ENCODE results near the gene HS2ST1.

Gene HS2ST1

DNA sequence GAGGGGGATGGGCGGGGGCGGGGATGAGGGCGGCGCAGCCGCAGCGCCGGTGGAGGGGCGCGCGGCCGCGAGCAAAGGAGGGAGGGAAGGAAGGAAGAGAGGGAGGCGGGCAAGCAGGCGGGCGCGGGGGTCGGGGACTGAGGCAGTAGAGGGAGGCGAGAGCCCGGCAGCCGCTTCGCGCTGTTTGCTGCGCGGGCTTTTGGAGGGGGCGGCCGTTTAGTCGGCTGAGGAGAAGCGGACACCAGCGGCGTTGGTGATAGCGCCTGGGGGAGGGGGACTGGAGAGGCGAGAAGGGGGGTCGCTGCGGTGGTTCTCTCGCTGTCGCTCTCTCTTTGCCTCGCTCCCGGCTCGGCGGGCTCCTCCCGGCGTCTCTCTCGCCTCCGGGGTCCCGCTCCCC lies at the start of gene HS2ST1 (continued):
- TF ChIP-seq ZNF354C (tag by site-specific recombination; IDR thresholded peaks at IDR 0.05; ENCODE audit: borderline replicate concordance, low read depth) (no peak), ZNF221 (tag by site-specific recombination; IDR thresholded peaks at IDR 0.05; ENCODE audit: borderline replicate concordance) (no peak), ZNF114 (tag by site-specific recombination; IDR thresholded peaks at IDR 0.05) (no peak), ZNF791 (tag by site-specific recombination; IDR thresholded peaks at IDR 0.05) (no peak), ZNF664 (tag by site-specific recombination; IDR thresholded peaks at IDR 0.05) (no peak), MYNN (tag by site-specific recombination; IDR thresholded peaks at IDR 0.05; ENCODE audit: borderline replicate concordance) (0 out of 2 replicates have a peak, but pooled peaks have one; percentile 33), ZNF341 (tag by site-specific recombination; IDR thresholded peaks at IDR 0.05; ENCODE audit: low read depth) (peak; percentile 84), ZNF561 (tag by site-specific recombination; IDR thresholded peaks at IDR 0.05; ENCODE audit: borderline replicate concordance) (peak; percentile 35; the same call in 1 of the 2 replicates), ZFHX2 (tag by site-specific recombination; conservative IDR thresholded peaks at IDR 0.05) (peak; percentile 79), ZNF571 (tag by site-specific recombination; IDR thresholded peaks at IDR 0.05) (no peak), ZNF335 (tag by site-specific recombination; conservative IDR thresholded peaks at IDR 0.05) (no peak), ZNF843 (tag by site-specific recombination; IDR thresholded peaks at IDR 0.05) (peak; percentile 42), ZNF132 (tag by site-specific recombination; IDR thresholded peaks at IDR 0.05; ENCODE audit: borderline replicate concordance) (no peak), ZBTB8A (tag by site-specific recombination; IDR thresholded peaks at IDR 0.05) (no peak), ZBTB21 (tag by site-specific recombination; IDR thresholded peaks at IDR 0.05) (no peak), YY2 (tag by site-specific recombination; IDR thresholded peaks at IDR 0.05) (no peak), ZNF660 (tag by site-specific recombination; IDR thresholded peaks at IDR 0.05) (no peak), ZNF623 (tag by site-specific recombination; IDR thresholded peaks at IDR 0.05) (no peak; the same call in 1 of the 2 replicates), ZNF211 (tag by site-specific recombination; IDR thresholded peaks at IDR 0.05; ENCODE audit: low read depth) (no peak), ZNF701 (tag by site-specific recombination; IDR thresholded peaks at IDR 0.05) (no peak), KLF1 (tag by site-specific recombination; IDR thresholded peaks at IDR 0.05) (peak; percentile 26; the same call in 1 of the 2 replicates), GLIS2 (tag by site-specific recombination; IDR thresholded peaks at IDR 0.05) (peak; percentile 96), ZNF585B (tag by site-specific recombination; IDR thresholded peaks at IDR 0.05) (no peak), ZBTB48 (tag by site-specific recombination; IDR thresholded peaks at IDR 0.05) (peak; percentile 12; the same call in 1 of the 2 replicates), ZNF654 (tag by site-specific recombination; IDR thresholded peaks at IDR 0.05; ENCODE audit: low read depth) (no peak), ZNF404 (tag by site-specific recombination; IDR thresholded peaks at IDR 0.05) (no peak), ZNF169 (tag by site-specific recombination; IDR thresholded peaks at IDR 0.05) (no peak), ZNF707 (tag by site-specific recombination; IDR thresholded peaks at IDR 0.05) (no peak)
- TF ChIP-seq, protein P1, sequence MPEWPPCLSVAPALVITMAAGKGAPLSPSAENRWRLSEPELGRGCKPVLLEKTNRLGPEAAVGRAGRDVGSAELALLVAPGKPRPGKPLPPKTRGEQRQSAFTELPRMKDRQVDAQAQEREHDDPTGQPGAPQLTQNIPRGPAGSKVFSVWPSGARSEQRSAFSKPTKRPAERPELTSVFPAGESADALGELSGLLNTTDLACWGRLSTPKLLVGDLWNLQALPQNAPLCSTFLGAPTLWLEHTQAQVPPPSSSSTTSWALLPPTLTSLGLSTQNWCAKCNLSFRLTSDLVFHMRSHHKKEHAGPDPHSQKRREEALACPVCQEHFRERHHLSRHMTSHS (tag by site-specific recombination; IDR thresholded peaks at IDR 0.05) = no peak
- TF ChIP-seq, protein P2, sequence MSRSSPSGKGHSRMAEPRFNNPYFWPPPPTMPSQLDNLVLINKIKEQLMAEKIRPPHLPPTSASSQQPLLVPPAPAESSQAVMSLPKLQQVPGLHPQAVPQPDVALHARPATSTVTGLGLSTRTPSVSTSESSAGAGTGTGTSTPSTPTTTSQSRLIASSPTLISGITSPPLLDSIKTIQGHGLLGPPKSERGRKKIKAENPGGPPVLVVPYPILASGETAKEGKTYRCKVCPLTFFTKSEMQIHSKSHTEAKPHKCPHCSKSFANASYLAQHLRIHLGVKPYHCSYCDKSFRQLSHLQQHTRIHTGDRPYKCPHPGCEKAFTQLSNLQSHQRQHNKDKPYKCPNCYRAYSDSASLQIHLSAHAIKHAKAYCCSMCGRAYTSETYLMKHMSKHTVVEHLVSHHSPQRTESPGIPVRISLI (tag by site-specific recombination; IDR thresholded peaks at IDR 0.05) = no peak
- TF ChIP-seq, protein P3, sequence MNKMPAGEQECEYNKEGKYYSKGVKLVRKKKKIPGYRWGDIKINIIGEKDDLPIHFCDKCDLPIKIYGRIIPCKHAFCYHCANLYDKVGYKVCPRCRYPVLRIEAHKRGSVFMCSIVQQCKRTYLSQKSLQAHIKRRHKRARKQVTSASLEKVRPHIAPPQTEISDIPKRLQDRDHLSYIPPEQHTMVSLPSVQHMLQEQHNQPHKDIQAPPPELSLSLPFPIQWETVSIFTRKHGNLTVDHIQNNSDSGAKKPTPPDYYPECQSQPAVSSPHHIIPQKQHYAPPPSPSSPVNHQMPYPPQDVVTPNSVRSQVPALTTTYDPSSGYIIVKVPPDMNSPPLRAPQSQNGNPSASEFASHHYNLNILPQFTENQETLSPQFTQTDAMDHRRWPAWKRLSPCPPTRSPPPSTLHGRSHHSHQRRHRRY (tag by site-specific recombination; IDR thresholded peaks at IDR 0.05) = no peak
- TF ChIP-seq, protein P4, sequence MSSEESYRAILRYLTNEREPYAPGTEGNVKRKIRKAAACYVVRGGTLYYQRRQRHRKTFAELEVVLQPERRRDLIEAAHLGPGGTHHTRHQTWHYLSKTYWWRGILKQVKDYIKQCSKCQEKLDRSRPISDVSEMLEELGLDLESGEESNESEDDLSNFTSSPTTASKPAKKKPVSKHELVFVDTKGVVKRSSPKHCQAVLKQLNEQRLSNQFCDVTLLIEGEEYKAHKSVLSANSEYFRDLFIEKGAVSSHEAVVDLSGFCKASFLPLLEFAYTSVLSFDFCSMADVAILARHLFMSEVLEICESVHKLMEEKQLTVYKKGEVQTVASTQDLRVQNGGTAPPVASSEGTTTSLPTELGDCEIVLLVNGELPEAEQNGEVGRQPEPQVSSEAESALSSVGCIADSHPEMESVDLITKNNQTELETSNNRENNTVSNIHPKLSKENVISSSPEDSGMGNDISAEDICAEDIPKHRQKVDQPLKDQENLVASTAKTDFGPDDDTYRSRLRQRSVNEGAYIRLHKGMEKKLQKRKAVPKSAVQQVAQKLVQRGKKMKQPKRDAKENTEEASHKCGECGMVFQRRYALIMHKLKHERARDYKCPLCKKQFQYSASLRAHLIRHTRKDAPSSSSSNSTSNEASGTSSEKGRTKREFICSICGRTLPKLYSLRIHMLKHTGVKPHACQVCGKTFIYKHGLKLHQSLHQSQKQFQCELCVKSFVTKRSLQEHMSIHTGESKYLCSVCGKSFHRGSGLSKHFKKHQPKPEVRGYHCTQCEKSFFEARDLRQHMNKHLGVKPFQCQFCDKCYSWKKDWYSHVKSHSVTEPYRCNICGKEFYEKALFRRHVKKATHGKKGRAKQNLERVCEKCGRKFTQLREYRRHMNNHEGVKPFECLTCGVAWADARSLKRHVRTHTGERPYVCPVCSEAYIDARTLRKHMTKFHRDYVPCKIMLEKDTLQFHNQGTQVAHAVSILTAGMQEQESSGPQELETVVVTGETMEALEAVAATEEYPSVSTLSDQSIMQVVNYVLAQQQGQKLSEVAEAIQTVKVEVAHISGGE (tag by site-specific recombination; conservative IDR thresholded peaks at IDR 0.05; ENCODE audit: low read depth) = 0 out of 2 replicates have a peak, but pooled peaks have one; percentile 10
- TF ChIP-seq, protein P5, sequence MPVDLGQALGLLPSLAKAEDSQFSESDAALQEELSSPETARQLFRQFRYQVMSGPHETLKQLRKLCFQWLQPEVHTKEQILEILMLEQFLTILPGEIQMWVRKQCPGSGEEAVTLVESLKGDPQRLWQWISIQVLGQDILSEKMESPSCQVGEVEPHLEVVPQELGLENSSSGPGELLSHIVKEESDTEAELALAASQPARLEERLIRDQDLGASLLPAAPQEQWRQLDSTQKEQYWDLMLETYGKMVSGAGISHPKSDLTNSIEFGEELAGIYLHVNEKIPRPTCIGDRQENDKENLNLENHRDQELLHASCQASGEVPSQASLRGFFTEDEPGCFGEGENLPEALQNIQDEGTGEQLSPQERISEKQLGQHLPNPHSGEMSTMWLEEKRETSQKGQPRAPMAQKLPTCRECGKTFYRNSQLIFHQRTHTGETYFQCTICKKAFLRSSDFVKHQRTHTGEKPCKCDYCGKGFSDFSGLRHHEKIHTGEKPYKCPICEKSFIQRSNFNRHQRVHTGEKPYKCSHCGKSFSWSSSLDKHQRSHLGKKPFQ (tag by site-specific recombination; IDR thresholded peaks at IDR 0.05) = no peak
